Fibroblast of villous mesenchyme (primary cell): ENCODE measurements around the gene UNKL. TPM values are rescaled to one million over a fixed set of nuclear protein-coding genes. Genes with fewer than 3 reads are reported as not detected.

Source experiments
- DNase-seq: peaks from one replicate; pipeline ENCODE4 v3.0.0-alpha.2; 2010; ENCODE audit warnings: low read depth
- H3K4me3 ChIP-seq: 2 replicates; pipeline ENCODE4 v1.5.1; 2011; ENCODE audit warnings: low read depth, mild to moderate bottlenecking, low read length
- total RNA-seq: library from RNA; depleted of rRNA; stranded (reverse); fragments of >200 nt; gene quantifications from 2 replicates; pipeline ENCODE4 v1.2.3, GENCODE V29; 2012
- TF ChIP-seq, protein P1 (sequence below): IDR thresholded peaks from 2 replicates; pipeline ENCODE4 v1.5.1; 2012; ENCODE audit warnings: low read depth, mild to moderate bottlenecking, low read length; ENCODE audit not compliant: insufficient read depth

UNKL gene
- total RNA-seq, 1 donor: 7.8 TPM

- TF ChIP-seq, protein P1, sequence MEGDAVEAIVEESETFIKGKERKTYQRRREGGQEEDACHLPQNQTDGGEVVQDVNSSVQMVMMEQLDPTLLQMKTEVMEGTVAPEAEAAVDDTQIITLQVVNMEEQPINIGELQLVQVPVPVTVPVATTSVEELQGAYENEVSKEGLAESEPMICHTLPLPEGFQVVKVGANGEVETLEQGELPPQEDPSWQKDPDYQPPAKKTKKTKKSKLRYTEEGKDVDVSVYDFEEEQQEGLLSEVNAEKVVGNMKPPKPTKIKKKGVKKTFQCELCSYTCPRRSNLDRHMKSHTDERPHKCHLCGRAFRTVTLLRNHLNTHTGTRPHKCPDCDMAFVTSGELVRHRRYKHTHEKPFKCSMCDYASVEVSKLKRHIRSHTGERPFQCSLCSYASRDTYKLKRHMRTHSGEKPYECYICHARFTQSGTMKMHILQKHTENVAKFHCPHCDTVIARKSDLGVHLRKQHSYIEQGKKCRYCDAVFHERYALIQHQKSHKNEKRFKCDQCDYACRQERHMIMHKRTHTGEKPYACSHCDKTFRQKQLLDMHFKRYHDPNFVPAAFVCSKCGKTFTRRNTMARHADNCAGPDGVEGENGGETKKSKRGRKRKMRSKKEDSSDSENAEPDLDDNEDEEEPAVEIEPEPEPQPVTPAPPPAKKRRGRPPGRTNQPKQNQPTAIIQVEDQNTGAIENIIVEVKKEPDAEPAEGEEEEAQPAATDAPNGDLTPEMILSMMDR: no peak
- DNase-seq: no peak
- H3K4me3 ChIP-seq: no peak overlapping the region
Observed at GRCh38 chr16:1446296-1447080, 32.0 kb upstream of the UNKL start.

GRCh38 chr16:1445518-1446203 is 31.2 kb upstream of the UNKL start:
- H3K4me3 ChIP-seq: no peak overlapping the region
- TF ChIP-seq, protein P1: no peak
- no peak for DNase-seq

DNA sequence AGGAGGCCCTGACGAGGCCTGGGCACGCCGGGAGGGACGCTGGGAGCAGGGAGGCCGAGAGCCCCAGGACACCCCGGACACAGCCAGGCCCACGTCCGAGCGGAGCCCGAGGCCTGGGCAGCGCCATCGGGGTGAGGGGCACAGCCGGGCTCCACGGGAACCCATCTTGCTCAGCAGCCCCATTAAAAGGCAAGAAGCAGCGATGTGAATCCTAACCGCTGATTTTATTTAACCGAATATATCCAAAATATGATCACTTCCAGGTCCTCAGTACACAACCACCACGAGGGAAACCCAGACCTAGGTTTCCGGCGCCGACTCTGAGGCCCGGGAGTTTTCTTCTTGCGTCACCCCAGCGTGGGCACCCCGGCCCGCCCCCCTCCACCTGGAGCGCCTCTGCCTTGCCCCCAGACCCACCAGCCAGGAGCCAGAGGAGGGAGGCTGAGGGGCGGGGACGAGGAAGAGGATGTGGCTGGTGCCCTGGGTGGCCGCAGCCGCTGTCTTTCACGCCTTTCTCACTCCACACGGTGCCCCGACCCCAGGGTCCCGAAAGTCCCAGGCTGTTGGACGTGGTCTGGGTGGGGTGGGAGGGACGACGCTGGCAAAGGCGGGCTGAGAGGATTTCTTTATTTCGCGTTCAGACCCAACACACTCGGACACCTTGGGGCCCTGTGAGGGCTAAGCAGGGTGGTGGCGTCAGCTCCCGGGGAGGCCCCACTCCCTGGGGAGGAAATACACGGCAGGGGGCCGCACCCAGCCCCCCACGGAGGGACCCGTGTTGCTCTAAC is 30.4 kb upstream of the UNKL start:
- DNase-seq: no peak
- TF ChIP-seq, protein P1: no peak
- H3K4me3 ChIP-seq: no peak overlapping the region

- no peak for DNase-seq
- no peak within 1 kb of the TSS for H3K4me3 ChIP-seq
- TF ChIP-seq, protein P1: no peak
Observed at GRCh38 chr16:1443980-1444729, 29.7 kb upstream of the UNKL start, which contains the start of gene CCDC154. CCDC154 (minus strand) TSS chr16:1444556; CDS start chr16:1444322, 234 bp downstream.

GRCh38 chr16:1443403-1443973 is 29.0 kb upstream of the UNKL start:
- TF ChIP-seq, protein P1: no peak
- no peak for DNase-seq
- no peak overlapping the region for H3K4me3 ChIP-seq

- H3K4me3 ChIP-seq: no peak overlapping the region
- TF ChIP-seq, protein P1: no peak
- DNase-seq: no peak
Observed at GRCh38 chr16:1442697-1443096, 28.2 kb upstream of the UNKL start.
